ENCODE measurements around the gene SUGCT.

The SUGCT gene

GRCh38 chr7:40889539-40889938, 754.7 kb downstream of the SUGCT start:
- no peak for DNase-seq

GRCh38 chr7:40890088-40890692, 755.4 kb downstream of the SUGCT start:
- DNase-seq: no peak

DNA sequence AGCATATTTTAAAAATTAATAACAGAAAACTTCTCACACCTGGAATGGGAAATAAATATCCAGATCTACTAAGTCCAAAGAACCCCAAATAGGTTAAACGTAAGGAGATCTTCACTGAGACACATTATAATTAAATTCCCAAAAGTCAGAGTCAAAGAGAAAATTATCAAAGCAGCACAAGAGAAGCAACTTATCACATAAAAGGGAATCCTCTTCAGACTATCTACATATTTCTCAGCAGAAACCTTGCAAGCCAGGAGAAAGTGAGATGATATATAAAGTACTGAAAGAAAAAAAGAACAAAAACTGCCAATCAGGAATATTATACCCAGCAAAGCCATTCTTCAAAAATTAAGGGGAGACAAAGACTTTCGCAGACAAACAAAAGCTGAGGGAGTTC, 756.4 kb downstream of the SUGCT start:
- DNase-seq: no peak

- DNase-seq: no peak
Observed at GRCh38 chr7:40899151-40899550, 764.3 kb downstream of the SUGCT start.

- no peak for DNase-seq
Observed at GRCh38 chr7:40899636-40900507, 765.1 kb downstream of the SUGCT start.

DNA sequence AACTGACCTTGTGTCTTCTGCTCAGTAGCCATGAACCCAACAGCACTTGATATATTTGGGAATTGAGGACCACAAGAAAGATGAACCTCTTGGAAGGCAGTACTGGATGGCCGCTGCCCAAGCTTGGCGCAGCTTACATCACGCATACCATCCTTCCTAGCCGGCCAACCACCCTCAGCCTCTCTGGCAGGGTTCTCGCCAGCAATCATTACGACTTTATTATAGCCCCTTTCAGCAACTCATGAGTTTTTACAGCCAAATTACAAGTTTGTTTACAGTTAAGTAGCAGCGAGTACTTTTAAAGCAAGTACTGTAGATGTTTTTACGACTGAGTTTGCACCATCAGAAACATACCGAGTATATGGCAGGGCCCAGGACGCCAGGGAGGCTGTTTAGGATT, 769.1 kb downstream of the SUGCT start:
- DNase-seq: no peak

GRCh38 chr7:40907286-40907685, 772.5 kb downstream of the SUGCT start:
- DNase-seq: no peak

- DNase-seq: no peak
Observed at GRCh38 chr7:40909346-40909980, 774.7 kb downstream of the SUGCT start.
